Smooth muscle cell of the brain vasculature (primary cell): Measurements from ENCODE around the gene GNAS.
A peak's percentile ranks its signal among the peaks of the same experiment; 100 is the strongest.

ENCODE experiments used
- DNase-seq: peaks from one replicate; pipeline ENCODE4 v3.0.0-alpha.2; 2012; ENCODE audit warnings: low read depth, low spot score

Gene GNAS

DNA sequence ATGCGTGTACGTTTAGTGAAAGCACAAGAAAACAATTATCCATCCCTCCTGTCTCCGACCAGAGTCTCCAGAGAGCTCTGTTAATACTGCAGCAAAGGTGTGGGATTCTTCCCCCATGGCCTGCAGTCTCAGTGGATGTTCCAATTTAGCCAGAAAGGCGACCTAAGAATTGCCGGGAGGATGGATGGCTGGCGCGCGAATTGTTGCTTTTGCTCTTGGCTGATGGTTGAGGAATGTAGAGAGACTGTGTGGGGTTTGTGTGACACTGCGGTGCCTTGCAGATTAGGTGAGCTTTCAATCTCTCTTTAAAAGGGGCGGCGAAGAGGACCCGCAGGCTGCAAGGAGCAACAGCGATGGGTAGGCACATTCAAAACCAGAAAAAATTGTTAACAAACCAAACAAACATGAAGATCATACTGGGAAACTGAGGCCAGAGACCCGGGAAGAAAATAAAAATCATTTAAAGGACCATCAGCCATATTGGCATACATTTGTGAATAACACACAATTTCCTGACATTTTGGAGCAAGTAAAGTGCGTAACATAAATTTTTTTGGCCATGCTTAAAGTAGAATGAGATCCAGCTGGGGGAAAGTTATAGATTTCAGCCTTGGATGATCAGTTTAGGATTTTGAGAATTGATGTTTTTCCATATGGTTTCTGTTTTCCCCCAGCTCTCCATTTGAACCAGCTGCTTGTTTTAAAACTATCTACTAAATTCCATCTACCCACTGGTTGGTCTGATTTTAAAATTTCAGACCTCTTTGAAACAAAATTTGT is 46.3 kb downstream of the GNAS start:
- DNase-seq: no peak

DNA sequence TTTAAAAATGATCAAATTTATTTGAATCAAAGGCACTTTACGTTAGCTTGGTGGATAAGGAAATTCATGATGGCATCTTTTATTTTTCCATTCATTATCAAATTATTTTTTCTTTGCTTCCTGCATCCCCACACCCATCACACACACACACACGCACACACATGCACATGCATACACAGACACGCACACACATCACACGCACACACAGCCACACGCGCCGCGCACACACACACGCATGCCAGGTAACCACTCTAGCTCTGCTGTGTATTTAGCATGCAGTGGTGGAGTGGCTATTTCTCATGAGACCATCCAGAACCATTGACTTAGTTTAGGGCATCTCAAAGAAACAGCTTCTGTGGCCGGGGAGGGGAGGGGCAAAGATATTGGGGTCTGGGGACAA is 47.0 kb downstream of the GNAS start:
- DNase-seq: no peak

DNA sequence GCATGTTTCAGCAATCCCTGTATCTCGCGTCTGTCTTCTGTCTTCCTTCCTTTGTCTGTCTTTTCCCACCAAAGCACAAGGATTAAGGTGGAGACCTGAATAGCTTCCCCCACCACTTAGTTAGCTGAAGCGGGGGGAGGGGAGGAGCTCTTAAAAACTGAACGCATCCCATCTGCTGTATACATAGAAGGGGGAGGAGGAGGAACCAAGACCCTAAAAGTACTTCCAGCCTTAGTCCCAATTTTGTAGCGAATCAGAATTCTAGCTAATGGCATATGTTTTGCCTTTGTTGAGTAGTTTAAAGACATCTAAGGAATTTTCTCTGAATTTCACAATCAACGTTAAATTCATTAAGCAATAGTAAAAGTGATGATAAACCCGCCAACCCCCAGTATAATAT is 47.9 kb downstream of the GNAS start:
- DNase-seq: no peak

DNA sequence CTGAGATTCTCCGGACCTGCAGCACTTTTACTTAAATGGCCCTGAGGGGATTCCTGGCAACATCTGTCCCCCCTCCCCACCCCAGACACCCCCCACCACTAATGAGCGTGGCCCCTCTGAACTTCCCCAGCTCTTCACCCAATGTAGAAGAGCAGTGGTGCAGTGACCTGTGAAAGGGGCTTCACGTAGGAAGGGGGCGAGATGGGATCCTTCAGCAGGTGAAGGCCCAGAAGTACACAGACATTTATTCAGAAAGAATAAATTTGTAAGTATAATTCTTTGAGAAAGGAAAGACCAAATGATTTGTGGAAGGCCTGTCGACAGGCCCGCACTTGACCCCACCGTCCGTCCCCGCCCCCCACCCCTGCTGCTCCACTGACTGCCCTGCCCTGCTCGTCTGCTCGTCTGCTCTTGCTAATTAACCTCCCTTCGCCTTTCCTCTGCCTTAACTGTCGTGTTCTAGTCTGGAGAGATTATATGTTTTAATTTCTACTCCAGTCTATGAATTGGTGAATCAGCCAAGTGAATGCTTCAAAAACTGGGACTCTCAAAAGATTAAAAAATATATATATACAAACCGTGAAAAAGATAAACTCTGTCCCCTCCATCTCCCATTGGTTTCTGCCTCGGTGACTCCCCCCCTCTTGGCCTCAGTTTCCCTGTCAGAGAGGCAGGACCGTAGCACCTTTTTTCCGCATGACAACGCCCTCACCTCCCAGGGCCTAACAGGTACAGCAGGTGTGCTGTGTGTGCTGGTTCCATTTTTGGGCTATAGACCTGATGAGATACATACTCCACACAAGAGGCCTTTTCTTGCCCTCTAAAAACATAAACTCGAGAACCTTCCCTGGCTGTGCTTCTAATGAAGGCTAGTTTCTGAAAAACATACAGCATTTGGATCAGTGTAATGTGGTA is 49.2 kb downstream of the GNAS start:
- no peak for DNase-seq

DNA sequence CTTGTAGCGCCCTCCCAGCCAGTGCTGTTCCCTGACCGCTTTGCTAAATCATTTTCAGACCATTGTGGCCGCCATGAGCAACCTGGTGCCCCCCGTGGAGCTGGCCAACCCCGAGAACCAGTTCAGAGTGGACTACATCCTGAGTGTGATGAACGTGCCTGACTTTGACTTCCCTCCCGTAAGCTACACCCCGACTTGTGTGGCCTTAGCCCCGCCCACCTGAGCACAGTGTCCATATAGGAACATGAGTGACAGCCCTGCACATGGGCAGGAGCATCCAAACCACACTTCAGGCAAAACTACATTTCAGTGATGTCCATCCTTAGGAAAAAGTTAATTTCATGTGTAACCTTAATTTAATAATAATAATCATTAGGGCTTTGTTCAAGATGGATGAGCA is 51.1 kb downstream of the GNAS start:
- DNase-seq: no peak

DNA sequence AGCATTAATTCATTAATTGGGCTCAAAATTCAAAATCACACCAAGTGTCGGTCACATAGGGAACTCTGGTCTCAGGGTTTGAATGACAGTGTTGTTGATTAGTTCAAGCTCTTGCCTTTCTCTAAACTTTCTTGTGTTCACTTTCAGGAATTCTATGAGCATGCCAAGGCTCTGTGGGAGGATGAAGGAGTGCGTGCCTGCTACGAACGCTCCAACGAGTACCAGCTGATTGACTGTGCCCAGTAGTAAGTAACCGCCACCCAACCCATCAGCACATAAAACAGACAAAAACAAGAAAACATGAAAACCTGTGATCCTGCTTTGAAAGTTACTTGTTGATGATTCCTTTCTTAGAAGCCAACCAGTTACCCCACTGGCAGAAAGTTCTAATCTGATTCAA is 52.7 kb downstream of the GNAS start:
- no peak for DNase-seq

DNA sequence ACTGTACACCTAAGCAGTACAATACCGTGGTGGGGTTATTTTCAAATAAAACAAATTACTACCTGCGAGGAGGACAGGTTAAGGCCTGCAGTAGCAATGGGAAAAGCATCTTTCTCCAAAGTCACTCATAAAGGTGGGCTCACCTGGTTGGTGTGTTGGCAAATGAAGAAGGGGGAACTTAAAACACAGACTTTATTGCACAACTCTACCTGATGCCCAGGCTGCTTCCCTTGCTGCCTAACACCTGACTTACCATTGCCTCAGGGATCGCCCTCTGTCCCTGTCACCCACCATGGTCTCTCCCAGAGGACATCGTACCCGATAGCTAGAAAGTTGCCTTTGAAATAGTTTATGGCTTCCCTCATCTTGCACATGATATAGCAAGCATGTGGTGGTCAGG is 53.6 kb downstream of the GNAS start:
- DNase-seq: no peak

DNA sequence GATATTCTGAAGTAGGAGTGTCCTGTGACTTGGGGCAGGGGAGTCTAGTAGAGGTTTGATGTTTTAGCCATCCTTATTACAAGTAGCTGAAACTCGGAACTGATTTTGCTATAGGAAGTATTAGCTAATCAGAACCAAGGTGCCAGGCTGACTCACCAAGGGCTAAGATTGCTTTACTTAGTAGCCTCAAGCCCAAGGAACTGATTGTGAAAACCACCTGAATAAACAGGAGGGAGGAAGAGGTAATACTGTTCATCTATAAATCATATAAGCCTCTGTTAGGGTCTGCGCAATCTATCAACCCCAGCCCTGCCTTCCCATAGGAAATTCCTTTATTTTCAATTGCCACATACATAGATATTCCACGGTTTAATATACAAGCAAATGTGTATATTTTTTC is 54.4 kb downstream of the GNAS start:
- DNase-seq: no peak

DNA sequence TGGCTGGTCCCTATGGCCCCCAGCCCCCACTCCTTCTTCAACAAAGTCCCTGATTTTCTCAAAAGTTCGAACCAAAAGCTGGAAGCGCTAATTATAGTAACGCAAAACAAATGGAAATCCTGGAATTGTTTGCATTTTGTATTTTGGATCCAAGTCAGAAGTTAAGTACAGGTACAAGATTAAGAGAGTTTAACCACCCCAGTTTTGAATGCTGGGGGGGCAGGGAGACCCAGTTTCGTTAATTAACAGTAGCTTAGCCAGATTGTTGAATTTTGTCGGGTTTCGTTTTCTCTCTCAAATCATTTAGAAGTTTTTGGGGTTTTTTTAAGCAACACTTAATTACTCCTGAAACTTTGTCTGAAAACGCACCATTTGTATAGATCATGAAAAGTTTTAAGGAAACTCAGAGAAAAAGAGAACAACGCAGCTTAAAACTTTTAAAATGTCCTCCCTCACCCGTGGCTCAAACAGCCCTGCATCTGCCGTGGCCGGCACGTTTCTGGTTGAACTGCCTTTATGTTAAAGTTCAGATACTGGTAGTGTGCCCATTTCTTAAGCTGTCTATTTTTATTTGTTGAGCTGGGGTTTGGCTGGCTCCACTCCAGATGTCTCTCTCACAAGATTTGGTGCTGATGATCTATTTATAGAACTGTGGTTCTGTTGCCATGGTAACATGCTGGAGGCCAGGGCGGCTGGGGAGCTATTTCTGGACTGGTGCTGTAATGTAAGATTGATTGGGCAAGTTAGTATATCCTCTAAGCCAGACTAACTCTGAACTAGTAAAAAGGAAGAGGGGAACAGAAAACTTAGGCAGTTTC is 55.0 kb downstream of the GNAS start:
- DNase-seq: peak; percentile 94

DNA sequence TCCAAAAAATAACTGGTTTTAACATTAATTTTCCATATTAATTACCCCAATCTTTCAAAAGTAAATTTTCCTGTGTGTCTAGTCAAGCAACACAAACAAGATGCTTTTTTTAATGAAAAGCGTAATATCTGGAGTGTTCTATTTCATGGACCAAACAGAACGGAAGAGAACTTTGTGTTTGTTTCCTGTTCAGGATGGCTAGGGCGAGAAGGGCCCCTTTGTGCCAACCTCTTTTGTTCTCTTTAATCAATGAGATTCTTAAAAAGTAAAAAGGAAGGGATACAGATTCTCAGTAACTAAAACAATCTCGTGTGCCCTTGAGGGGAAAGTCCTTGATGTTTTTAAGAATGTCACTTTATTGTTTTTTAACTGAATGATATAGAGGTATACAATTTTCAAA is 55.7 kb downstream of the GNAS start:
- DNase-seq: no peak

DNA sequence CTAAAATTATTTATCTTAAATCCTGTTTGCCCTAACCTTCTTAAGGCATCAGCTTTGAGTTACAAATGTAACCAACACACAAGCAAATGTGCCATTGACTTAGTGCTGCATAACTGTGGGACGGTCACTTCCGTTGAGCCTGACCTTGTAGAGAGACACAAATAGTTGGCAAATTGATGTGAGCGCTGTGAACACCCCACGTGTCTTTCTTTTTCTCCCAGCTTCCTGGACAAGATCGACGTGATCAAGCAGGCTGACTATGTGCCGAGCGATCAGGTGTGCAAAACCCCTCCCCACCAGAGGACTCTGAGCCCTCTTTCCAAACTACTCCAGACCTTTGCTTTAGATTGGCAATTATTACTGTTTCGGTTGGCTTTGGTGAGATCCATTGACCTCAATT is 56.4 kb downstream of the GNAS start:
- DNase-seq: no peak

DNA sequence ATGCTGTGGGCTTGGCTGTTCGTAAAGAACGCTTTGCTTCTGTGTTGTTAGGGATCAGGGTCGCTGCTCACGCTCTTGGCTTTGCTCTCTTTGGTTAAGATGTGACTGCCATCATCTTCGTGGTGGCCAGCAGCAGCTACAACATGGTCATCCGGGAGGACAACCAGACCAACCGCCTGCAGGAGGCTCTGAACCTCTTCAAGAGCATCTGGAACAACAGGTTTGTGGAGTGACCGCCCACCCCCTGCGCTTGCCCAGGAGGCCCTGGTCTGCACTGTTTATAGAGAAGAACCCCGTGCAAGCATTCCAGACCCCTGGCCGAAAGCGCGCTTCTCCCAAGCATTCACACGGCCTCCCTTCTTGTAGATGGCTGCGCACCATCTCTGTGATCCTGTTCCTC is 57.1 kb downstream of the GNAS start:
- no peak for DNase-seq

DNA sequence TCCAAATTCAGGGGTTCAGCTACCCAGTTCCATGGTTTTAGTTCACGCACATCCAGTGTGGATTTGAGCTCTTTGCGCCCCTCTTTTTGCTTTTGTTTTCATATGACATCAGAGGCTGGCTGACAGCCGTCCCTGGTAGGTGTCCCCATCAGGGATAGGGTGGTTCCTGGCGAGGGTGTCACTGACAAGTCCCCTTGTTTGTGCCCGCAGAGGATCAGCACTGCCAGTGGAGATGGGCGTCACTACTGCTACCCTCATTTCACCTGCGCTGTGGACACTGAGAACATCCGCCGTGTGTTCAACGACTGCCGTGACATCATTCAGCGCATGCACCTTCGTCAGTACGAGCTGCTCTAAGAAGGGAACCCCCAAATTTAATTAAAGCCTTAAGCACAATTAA is 58.0 kb downstream of the GNAS start:
- DNase-seq: no peak

DNA sequence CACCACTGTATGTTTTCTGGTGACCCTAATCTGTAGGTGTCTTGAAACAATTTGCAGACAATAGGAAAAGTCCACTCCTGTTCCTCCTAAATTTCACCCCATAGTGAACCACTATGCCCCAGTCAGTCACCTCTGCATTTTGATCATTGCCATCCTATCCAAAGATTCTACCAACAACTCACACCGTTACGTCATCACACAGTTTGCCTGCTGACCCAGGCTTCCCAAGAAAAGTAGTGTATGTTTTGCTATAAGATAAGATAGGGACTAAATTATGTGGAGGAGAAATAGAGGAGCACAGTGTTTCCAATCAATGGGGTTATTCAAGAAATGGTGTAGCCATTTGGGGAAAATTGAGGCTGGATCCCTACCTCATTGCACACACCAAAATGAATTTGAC is 58.8 kb downstream of the GNAS start:
- no peak for DNase-seq

DNA sequence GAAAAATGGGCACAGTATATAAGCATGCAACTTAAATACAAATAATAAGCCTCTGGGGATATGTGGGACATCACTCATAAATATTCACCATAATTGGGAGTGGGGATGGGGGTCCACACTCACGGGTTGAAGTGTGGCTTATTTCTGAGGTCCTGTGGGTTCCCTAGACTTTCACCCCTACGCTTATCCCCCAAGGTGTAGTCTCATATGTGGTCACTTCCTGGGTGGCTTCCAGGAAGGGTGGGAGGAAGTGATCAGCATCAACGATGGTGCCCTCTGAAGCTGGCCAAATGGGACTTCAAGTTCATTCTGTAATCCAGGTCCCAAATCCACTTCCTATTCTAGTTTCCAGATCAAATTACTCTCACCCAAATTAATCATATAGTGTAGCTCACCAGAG is 59.5 kb downstream of the GNAS start:
- no peak for DNase-seq

DNA sequence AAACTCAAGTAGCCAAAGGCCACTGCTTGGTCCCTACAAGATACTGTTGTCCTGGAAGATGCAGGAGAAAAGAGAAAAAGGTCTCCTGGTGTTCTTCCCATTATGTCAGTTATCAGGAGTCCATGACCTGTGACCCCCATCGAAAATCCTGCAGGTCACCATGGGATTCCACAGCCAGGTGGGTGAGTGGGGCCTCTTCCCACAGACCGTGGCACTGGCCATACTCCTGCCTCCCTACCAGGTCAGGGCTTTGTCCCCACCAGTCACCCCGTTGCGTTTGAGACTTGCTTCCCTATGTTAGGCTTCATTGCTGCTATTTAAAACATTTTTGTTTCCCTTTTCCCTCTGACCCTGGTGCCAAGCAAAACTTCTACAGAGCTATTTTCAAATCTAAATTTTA is 60.6 kb downstream of the GNAS start:
- DNase-seq: no peak

DNA sequence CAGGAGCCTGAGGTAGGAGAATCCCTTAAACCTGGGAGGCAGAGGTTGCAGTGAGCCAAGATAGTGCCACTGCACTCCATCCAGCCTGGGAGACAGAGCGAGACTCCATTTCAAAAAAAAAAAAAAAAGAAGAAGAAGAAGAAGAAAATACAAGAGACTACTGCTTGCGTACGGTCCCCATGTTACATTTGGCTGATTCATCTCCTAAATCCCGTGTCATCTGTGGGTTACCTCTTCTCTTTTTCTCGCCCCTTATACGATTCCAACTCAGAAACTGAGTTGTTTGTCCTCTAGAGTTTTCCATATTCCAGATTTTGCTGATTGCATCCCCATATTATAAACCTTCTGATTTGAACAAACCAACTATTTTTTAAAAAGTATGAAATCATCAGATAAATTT is 66.1 kb downstream of the GNAS start:
- DNase-seq: no peak

DNA sequence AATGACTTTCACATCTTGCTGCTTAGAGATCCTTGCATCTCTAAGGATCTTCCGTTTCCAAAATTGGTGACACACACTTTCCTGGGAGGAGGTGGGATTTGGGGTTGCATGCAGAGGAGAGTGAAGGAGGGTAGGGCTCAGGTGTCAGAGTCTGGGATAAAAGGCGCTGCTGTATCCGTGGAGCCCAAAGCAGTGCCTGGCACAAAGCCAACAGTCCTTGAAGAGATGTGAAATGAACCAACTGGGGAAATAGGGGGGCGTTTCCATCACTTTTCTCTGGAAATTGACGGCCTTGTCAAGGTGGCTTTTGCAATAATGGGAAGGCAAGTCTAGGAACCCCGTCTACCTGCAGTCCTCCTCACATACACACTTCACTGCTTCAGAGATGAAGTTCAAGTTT is 69.0 kb downstream of the GNAS start:
- DNase-seq: no peak

DNA sequence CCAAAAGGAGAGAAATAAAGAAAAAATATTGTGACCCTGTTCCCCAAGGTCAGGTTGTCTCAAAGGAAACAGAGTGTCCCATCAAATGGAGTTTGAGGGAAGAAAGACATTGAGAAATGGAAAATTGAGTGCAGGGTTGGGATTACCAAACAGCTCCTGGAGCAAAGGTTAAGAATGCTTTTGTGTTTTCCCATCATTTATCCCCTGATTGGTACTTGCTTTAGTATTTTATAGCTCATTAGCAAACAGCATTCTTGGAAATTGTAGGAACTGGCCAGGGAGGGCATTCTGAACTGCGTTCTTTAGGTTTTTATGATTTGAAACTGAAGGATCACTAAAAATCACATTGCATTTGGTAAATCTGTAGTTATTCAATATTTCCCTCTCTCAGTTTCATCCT is 69.5 kb downstream of the GNAS start:
- DNase-seq: no peak

DNA sequence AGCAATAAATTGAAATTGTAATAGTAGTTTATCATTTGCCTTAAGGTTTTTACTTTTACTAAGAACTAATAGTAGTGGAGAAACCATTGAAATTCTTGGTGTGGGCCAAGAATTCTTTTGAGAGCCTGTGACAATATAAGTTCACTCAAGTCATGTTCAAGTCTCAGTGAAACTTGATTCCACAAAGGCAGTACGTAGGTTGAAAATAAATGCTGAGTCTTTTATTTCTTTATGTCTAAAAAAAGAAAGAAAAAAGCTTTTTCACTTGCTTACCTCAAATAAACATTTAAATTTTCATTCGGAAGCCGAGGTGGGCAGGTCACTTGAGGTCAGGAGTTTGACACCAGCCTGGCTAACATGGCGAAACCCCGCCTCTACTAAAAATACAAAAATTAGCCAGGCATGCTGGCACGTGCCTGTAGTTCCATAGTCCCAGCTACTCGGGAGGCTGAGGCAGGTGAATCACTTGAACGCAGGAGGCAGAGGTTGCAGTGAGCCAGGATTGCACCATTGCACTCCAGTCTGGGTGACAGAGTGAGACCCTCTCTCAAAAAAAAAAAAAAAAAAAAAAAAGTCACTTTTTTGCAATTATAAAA is 70.7 kb downstream of the GNAS start:
- no peak for DNase-seq

DNA sequence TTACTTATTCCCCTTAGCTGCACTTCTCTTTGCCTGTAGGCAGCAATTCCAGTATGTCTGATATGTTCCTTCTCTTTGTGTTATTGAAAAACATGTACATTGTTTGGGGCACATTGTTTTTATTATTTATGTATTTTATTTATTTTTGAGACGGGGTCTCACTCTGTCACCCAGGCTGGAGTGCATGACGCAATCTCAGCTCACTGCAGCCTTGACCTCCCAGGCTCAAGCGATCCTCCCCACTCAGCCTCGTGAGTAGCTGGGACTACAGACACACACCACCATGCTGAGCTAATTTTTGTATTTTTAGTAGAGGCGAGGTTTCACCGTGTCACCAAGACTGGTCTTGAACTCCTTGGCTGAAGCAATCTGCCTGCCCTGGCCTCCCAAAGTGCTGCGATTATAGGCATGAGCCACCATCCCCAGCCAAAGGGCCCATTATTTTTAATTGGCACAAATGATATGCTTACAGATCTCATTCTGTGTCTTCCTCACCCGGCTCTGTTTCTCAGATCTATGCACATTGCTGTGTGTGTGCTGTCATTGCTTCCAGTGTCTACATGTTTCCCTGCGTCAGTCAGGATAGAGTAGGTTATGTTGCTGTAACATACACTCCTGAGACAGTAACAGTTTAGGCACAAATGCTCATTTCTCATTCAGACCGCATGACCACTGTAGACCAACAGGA is 74.4 kb downstream of the GNAS start:
- DNase-seq: no peak
